B cell (primary cell): ENCODE results near the gene CALML5. TPM values are rescaled to one million over a fixed set of nuclear protein-coding genes. Genes with fewer than 3 reads are reported as not detected.

Experiments
- ATAC-seq: fragments of 200-7000 bp; cut with Tn5 transposase; one replicate; pipeline ENCODE4 v1.10.0; 2021; ENCODE audit warnings: low read depth, mild to moderate bottlenecking, moderate number of reproducible peaks, moderate library complexity
- CTCF ChIA-PET: fragments of 350-600 bp; sonication (Branson Sonifier 250); formaldehyde crosslinking; loops from one replicate; lab custom pipeline; 2021; ENCODE audit warnings: antibody characterized with exemption, inconsistent platforms; lab: Charles Lee
- POLR2A ChIA-PET: fragments of 350-600 bp; sonication (Branson Sonifier 250); formaldehyde crosslinking; loops from one replicate; lab custom pipeline; 2021; ENCODE audit warnings: antibody characterized with exemption; lab: Charles Lee
- DNase-seq: peaks from one replicate; pipeline ENCODE4 v3.0.0; 2013
- H2AFZ ChIP-seq: 2 replicates; pipeline ENCODE4 v1.6.1; 2012; ENCODE audit warnings: mild to moderate bottlenecking, low read depth, low read length; ENCODE audit not compliant: insufficient read depth, poor library complexity, severe bottlenecking
- H3K27ac ChIP-seq, 2 donors: 1 replicate in 1 of 2; 2 replicates in 1 of 2; pipeline ENCODE4 v1.5.1; 2012 to 2013; ENCODE audit warnings: low read length in 2 of 2, mild to moderate bottlenecking in 2 of 2, moderate library complexity in 1 of 2
- H3K27me3 ChIP-seq, 4 experiments: fragments of 200-600 bp in 1 of 4; sonication (generic) in 1 of 4; replicated peaks in 1 of 4; 1 replicate in 2 of 4; 2 replicates in 2 of 4; pipeline versions ENCODE4 v1.6.1 to v1.7.0; 2013 to 2016; ENCODE audit warnings: low read length in 3 of 4, mild to moderate bottlenecking in 2 of 4, mixed read lengths in 1 of 4, moderate library complexity in 1 of 4; ENCODE audit not compliant: insufficient read depth in 4 of 4, control insufficient read depth in 3 of 4; ENCODE audit errors: control extremely low read depth in 1 of 4
- H3K36me3 ChIP-seq, 2 experiments: replicated peaks in 1 of 2; 1 replicate in 1 of 2; 2 replicates in 1 of 2; pipeline versions ENCODE4 v1.6.1 to v1.7.1; 2013; ENCODE audit warnings: low read length in 1 of 2; ENCODE audit not compliant: insufficient read depth in 2 of 2, control insufficient read depth in 1 of 2; ENCODE audit errors: control extremely low read depth in 1 of 2, extremely low read depth in 1 of 2
- H3K4me1 ChIP-seq, 2 donors: fragments of 200-600 bp in 1 of 2; sonication (generic) in 1 of 2; 1 replicate in 1 of 2; 2 replicates in 1 of 2; pipeline versions ENCODE4 v1.5.1 to v1.6.1; 2013 to 2017; ENCODE audit warnings: low read length in 2 of 2; ENCODE audit not compliant: control insufficient read depth in 2 of 2, insufficient read depth in 2 of 2
- H3K4me2 ChIP-seq: replicated peaks from 2 replicates; pipeline ENCODE3; 2012; ENCODE audit warnings: mild to moderate bottlenecking, low read depth, low read length; ENCODE audit not compliant: poor library complexity, severe bottlenecking
- H3K4me3 ChIP-seq, 5 experiments: fragments of 200-600 bp in 1 of 5; sonication (generic) in 1 of 5; 1 replicate in 3 of 5; 2 replicates in 2 of 5; pipeline versions ENCODE4 v1.5.1 to v1.7.0; 2011 to 2016; ENCODE audit warnings: low read length in 4 of 5, mild to moderate bottlenecking in 4 of 5, low read depth in 2 of 5, control low read depth in 1 of 5, moderate library complexity in 1 of 5; ENCODE audit not compliant: insufficient read depth in 1 of 5; ENCODE audit errors: control extremely low read depth in 1 of 5, extremely low read depth in 1 of 5
- H3K79me2 ChIP-seq: fragments of 200-600 bp; sonication (generic); one replicate; pipeline ENCODE4 v1.6.0; 2016; ENCODE audit warnings: low read length; ENCODE audit not compliant: control insufficient read depth, insufficient read depth
- H3K9ac ChIP-seq: fragments of 200-600 bp; sonication (generic); 2 replicates; pipeline ENCODE4 v1.6.1; 2017; ENCODE audit warnings: mild to moderate bottlenecking, low read length, moderate library complexity
- H3K9me3 ChIP-seq, 3 donors: one replicate each; pipeline versions ENCODE4 v1.6.1 to v1.7.1; 2013; ENCODE audit warnings: low read length in 2 of 3; ENCODE audit not compliant: control insufficient read depth in 2 of 3, insufficient read depth in 1 of 3; ENCODE audit errors: control extremely low read depth in 1 of 3
- H4K20me1 ChIP-seq: 2 replicates; pipeline ENCODE4 v1.6.0; 2012; ENCODE audit warnings: mild to moderate bottlenecking, low read length; ENCODE audit not compliant: insufficient read depth, control insufficient read depth, poor library complexity, severe bottlenecking
- H3K27ac Mint-ChIP-seq: one replicate; pipeline ENCODE4 v1.8.0; 2021; ENCODE audit warnings: mixed read lengths
- H3K27me3 Mint-ChIP-seq: one replicate; pipeline ENCODE4 v1.8.0; 2021; ENCODE audit warnings: mixed read lengths
- H3K4me1 Mint-ChIP-seq: one replicate; pipeline ENCODE4 v1.8.0; 2021; ENCODE audit warnings: mixed read lengths
- H3K4me3 Mint-ChIP-seq: one replicate; pipeline ENCODE4 v1.8.0; 2021; ENCODE audit warnings: mixed read lengths
- H3K9me3 Mint-ChIP-seq: one replicate; pipeline ENCODE4 v1.8.0; 2022; ENCODE audit warnings: mixed read lengths; ENCODE audit not compliant: insufficient read depth
- EZH2 ChIP-seq: IDR thresholded peaks from 2 replicates; pipeline ENCODE4 v1.6.1; 2012; ENCODE audit warnings: borderline replicate concordance, low read depth, mild to moderate bottlenecking, moderate library complexity, low read length; ENCODE audit not compliant: insufficient read depth, poor library complexity, severe bottlenecking
- WGBS: methylation state at CpG from one replicate; pipeline ENCODE4 v1.1.5; 2013; ENCODE audit warnings: missing lambda C conversion rate; ENCODE audit not compliant: insufficient coverage; 5-methylcytosine and 5-hydroxymethylcytosine counted together
- intact Hi-C: fragments of 100-400 bp; cut with micrococcal nuclease; formaldehyde crosslinking; loops from one replicate; pipeline ENCODE4 v1.10.0; 2022
- polyA plus RNA-seq: library from polyadenylated mRNA; depleted of rRNA; stranded (reverse); fragments of >200 nt; gene quantifications from 2 replicates; pipeline ENCODE4 v1.2.3, GENCODE V29; 2012
- total RNA-seq, 2 donors: library from RNA; stranded (reverse); fragments of 120-200 nt in 1 of 2; gene quantifications; 1 replicate in 1 of 2; 2 replicates in 1 of 2; pipeline versions ENCODE4 v1.2.3 to v1.2.4, GENCODE V29; 2013 to 2022
- TF ChIP-seq, protein P1 (sequence below): fragments of 200-600 bp; IDR thresholded peaks from one replicate; pipeline ENCODE4 v1.8.0; 2022; ENCODE audit warnings: antibody characterized with exemption, mild to moderate bottlenecking

The CALML5 gene
- total and polyA plus RNA-seq, 2 donors (not counting 1 experiment from before 2014, with no cell fraction given), result not detected

DNA sequence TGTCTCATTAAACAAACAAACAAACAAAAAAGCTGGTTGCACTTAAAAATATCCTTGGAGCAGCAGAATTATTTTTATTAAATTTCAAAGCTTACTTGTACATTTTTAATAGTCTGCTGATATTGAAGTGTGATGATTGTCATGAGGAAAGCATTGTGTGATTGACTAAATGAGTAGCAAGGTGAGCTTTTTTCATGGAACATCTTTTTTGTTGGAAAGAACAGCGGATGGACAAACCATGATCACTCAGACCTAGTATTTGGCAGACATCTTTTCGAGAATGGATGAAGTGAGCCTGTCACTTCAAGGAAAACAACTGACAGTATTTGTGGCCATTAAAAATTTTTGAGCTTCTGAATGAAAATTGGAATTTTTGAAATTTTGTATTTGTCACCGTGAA is 19.7 kb upstream of the CALML5 start:
- Histone ChIP-seq H2AFZ (no peak overlapping the region), H3K27ac (no peak overlapping the region), H3K4me1 (no peaks in the 10 kb centered on the region), H3K79me2 (no peaks in the 10 kb centered on the region), H3K9ac (no peak overlapping the region), H3K36me3 (no peaks in the 10 kb centered on the region), H3K9me3 (no peaks in the 10 kb centered on the region), H3K4me2 (no peak overlapping the region), H3K27me3 (peaks cover 0 to 2% (median 0%) of the 10 kb centered on the region in 4 experiments), H3K4me3 (no peak overlapping the region), H4K20me1 (no peaks in the 10 kb centered on the region)
- intact Hi-C loops, result no loop called here
- H3K27ac Mint-ChIP-seq, result no peak overlapping the region
- TF ChIP-seq EZH2, result no peak
- TF ChIP-seq, protein P1, sequence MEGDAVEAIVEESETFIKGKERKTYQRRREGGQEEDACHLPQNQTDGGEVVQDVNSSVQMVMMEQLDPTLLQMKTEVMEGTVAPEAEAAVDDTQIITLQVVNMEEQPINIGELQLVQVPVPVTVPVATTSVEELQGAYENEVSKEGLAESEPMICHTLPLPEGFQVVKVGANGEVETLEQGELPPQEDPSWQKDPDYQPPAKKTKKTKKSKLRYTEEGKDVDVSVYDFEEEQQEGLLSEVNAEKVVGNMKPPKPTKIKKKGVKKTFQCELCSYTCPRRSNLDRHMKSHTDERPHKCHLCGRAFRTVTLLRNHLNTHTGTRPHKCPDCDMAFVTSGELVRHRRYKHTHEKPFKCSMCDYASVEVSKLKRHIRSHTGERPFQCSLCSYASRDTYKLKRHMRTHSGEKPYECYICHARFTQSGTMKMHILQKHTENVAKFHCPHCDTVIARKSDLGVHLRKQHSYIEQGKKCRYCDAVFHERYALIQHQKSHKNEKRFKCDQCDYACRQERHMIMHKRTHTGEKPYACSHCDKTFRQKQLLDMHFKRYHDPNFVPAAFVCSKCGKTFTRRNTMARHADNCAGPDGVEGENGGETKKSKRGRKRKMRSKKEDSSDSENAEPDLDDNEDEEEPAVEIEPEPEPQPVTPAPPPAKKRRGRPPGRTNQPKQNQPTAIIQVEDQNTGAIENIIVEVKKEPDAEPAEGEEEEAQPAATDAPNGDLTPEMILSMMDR, result no peak
- ChIA-PET CTCF (interaction anchor here (0.6 to 1.1 kb wide), 2 partner anchors 84 to 104 kb away, joined by 3 to 4 read pairs; no protein-coding TSS in a partner anchor), POLR2A (no interaction called here)
- ATAC-seq (no peak), DNase-seq (no peak)
- peaks cover 15% of the 10 kb centered on the region for H3K27me3 Mint-ChIP-seq
- H3K4me1 Mint-ChIP-seq, result no peaks in the 10 kb centered on the region
- 85% methylated on average over 2 of the region's 3 CpGs for WGBS
- no peaks in the 10 kb centered on the region for H3K9me3 Mint-ChIP-seq
- H3K4me3 Mint-ChIP-seq, result no peak overlapping the region

DNA sequence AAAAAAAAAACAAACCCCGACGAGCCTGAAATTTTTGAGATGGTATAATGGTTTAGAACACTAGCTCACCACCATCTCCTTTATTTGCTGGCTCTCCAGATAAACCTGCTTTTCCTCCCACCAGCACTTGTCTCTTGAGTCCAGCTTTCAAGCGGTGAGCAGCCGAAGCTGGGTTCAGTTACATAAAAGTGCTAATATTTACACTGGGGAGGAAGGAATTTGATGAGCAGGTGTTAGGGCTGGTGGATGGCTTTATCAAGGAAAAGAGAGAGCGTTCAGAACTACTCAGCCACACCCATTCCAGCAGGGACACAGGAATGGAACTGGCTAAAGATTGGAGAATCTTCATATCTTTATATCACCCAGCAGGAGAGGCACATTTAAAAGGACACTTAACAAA is 18.8 kb upstream of the CALML5 start:
- Histone ChIP-seq H3K27me3 (peaks cover 0 to 2% (median 0%) of the 10 kb centered on the region in 4 experiments), H3K4me1 (no peaks in the 10 kb centered on the region), H3K27ac (no peak overlapping the region), H2AFZ (no peak overlapping the region), H3K9ac (no peak overlapping the region), H3K4me2 (no peak overlapping the region), H3K36me3 (no peaks in the 10 kb centered on the region), H3K79me2 (no peaks in the 10 kb centered on the region), H4K20me1 (no peaks in the 10 kb centered on the region), H3K9me3 (no peaks in the 10 kb centered on the region), H3K4me3 (no peak overlapping the region)
- ChIA-PET CTCF (no interaction called here), POLR2A (no interaction called here)
- WGBS, result no CpG with 5 or more reads among the region's 5 CpGs
- TF ChIP-seq, protein P1, result no peak
- no peak for TF ChIP-seq EZH2
- no peaks in the 10 kb centered on the region for H3K4me1 Mint-ChIP-seq
- DNase-seq (no peak), ATAC-seq (no peak)
- intact Hi-C loops, result no loop called here
- H3K27me3 Mint-ChIP-seq, result peaks cover 13% of the 10 kb centered on the region
- H3K27ac Mint-ChIP-seq, result no peak overlapping the region
- no peaks in the 10 kb centered on the region for H3K9me3 Mint-ChIP-seq
- no peak overlapping the region for H3K4me3 Mint-ChIP-seq
